Frontal cortex (tissue), 4 donors: ENCODE measurements around the gene ANKRD29. TPM values are rescaled to one million over a fixed set of nuclear protein-coding genes. Genes with fewer than 3 reads are reported as not detected.
"Not testable (repeated sequence)": the region's sequence is repeated elsewhere in the genome, so short reads cannot be mapped to it uniquely, and the experiment has no call there.

ENCODE experiments used
- DNase-seq, 2 donors: peaks; one replicate each; pipeline ENCODE4 v3.0.0; 2012; ENCODE audit warnings: low spot score in 2 of 2
- FAIRE-seq: peaks from 2 replicates; lab custom pipeline; 2012; peaks lifted over from hg19 to GRCh38; lab: Jason Lieb, UNC
- total RNA-seq: library from RNA; depleted of rRNA; stranded (reverse); fragments of >200 nt; gene quantifications from one replicate; pipeline ENCODE4 v1.2.3, GENCODE V29; 2014
- donor health status: control.
- donor health status: control.
- donor health status: control.

ANKRD29 gene
- total RNA-seq, 1 donor from 2014 or later: 2.4 TPM

DNA sequence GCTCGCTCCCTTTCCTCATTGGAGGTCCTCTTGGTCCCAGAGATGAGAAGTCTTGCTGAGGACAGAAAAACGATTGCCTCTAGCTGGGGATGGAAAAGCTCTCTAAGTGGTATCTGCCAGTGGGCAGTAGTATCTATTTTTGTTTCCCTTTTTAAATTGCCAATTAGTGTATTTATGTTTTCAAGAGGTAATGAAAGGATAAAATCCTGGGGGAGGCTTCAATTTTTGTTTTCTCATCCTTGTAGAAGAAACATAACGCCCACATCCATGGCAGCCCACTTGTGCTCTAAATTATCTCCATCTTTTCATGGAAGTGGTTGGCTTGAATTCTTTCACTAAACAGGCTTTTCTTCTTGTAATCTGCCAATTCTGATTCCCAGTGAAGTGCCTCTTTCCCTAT is 14.3 kb downstream of the ANKRD29 start:
- FAIRE-seq (no peak), DNase-seq (no peak)

DNA sequence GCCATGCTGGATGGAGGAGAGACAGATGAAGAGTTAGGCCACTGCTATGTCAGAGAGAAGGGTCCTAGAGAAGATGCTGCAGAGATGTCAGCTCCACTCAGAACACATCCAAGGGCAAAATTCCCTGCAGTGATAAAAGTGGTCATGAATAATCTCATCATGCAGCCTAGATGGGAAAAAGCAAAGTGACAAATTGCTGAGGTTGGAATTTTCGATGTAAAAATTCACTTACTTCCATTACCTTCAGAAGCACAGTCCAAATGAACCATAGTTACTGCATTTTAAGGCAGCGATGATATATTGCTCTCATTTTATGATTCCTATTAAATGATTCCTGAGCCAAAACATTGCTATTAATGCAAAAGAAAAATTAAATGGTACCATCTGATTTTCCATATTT is 16.4 kb downstream of the ANKRD29 start:
- FAIRE-seq (no peak), DNase-seq (no peak)

GRCh38 chr18:23645568-23646175 is 17.0 kb downstream of the ANKRD29 start:
- no peak for FAIRE-seq
- DNase-seq: no peak

- FAIRE-seq: no peak
- DNase-seq: no peak
Observed at GRCh38 chr18:23643815-23644490, 18.8 kb downstream of the ANKRD29 start.

- FAIRE-seq (no peak), DNase-seq (no peak)
Observed at GRCh38 chr18:23641937-23642666, 20.6 kb downstream of the ANKRD29 start.

DNA sequence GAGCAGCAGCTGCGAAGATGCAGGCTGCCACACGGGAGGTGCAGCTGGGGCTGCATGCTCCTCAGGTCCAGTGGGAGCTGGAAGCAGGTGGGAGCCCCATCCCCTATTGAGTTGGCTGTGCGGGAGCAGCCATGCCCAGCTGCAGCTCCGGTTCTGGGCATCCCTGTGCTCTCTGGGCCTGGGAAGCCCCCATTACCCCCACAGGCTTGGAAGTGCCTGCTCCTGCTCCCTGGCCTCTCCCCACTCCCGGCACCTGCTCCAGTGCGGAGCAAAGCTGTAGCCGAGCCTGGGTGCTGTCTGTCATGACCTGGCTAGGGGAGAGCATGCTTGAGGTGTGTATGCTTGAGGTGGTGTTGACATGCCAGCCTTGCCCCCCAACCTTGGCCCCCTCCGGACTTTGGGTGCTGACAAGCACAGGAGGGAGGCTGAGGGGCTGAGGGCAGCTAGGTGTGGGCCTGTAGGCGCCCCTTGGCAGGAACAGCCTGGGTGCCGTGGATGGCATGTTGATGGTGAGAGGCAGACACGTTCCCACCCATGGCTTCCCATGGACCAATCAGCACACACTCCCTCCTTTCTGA is 21.5 kb downstream of the ANKRD29 start:
- no peak for DNase-seq
- no peak for FAIRE-seq

DNA sequence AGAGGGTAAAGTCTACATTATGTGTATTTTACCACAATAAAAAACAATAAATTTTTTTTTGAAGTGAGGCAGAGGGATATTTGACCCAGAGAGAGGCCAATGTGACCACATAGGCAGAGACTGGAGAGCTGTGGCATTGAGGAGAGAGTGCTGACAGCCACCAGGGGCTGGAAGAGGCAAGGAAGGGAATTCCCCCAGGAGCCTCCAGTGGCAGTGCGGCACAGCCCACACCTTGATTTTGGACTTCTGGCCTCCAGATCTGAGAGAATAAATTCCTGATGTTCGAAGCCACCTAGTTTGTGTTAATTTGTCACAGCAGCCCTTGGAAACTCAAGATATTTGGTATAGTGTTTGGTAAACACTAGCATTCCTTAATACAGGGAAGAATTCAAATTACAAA is 22.7 kb downstream of the ANKRD29 start:
- DNase-seq: no peak
- no peak for FAIRE-seq

DNA sequence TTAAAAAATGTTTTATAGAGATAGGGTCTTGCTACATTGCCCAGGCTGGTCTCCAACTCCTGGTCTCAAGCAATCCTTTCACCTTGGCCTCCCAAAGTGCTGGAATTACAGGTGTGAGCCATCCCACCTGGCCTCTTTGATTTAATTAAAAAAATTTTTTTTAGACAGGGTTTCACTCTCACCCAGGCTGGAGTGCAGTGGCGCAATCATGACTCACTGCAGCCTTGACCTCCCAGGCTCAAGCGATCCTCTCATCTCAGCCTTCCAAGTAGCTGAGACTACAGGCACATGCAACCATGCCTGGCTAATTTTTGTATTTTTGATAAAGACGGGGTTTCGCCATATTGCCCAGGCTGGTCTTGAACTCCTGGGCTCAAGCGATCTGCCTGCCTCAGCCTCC is 26.3 kb downstream of the ANKRD29 start:
- FAIRE-seq, DNase-seq: not testable (repeated sequence)

DNA sequence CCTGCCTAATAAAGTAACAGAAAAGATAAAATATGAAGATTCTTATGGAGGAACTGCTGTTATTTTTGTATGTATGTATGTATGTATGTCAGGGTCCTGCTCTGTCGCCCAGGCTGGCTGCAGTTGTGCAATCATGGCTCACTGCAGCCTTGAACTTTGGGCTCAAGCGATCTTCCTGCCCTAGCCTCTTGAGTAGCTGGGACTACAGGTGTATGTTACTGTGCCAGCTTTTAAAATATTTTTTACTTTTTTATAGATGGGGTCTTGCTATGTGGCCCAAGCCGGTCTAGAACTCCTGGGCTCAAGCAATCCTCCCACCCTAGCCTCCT is 26.7 kb downstream of the ANKRD29 start:
- DNase-seq: no peak
- no peak for FAIRE-seq

DNA sequence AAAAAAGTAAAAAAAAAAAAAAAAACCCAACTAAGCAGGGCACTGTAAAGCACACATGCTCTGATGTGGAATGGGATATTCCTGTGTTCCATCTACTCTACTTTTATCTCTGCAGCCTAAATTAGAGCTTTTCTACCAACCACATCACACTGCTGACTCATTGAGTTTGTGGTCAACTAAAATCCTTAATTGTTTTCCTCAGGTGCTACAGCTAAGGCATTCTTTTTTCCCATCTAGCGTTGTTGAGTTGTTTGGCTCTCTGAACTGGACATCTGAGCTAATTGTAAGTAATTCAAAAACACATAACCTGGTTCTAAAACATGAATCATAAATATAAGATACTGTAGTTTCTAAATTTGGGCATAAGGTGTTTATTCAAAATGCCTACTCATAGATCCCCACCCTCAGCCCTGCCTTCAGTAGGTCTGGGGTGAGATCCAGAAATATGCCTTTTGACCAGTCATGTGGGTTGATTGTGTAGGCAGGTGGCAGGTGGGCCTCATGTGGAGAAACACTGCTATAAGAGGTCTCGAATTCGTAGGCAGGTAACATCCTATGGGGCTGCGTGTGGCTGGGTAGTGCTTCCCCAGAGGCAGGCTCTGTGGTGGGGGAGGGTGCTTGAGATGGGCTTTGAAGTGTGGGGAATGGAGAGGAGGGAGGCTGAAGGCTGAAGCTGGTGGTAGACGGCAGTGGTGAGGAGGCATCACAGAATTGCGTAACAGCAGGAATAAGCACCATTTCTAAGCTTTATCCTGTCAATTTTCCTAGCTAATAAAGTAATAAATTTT is 27.2 kb downstream of the ANKRD29 start:
- no peak for DNase-seq
- no peak for FAIRE-seq

- FAIRE-seq (no peak), DNase-seq (no peak)
Observed at GRCh38 chr18:23634692-23635091, 28.0 kb downstream of the ANKRD29 start.

- FAIRE-seq: no peak
- DNase-seq: no peak
Observed at GRCh38 chr18:23632615-23633014, 30.1 kb downstream of the ANKRD29 start.

GRCh38 chr18:23631746-23632145 is 31.0 kb downstream of the ANKRD29 start:
- DNase-seq (no peak), FAIRE-seq (no peak)

GRCh38 chr18:23631312-23631711 is 31.4 kb downstream of the ANKRD29 start:
- no peak for DNase-seq
- no peak for FAIRE-seq

- DNase-seq (no peak), FAIRE-seq (no peak)
Observed at GRCh38 chr18:23629444-23629946, 33.2 kb downstream of the ANKRD29 start.

GRCh38 chr18:23627970-23628369 is 34.7 kb downstream of the ANKRD29 start:
- DNase-seq (no peak), FAIRE-seq (no peak)

DNA sequence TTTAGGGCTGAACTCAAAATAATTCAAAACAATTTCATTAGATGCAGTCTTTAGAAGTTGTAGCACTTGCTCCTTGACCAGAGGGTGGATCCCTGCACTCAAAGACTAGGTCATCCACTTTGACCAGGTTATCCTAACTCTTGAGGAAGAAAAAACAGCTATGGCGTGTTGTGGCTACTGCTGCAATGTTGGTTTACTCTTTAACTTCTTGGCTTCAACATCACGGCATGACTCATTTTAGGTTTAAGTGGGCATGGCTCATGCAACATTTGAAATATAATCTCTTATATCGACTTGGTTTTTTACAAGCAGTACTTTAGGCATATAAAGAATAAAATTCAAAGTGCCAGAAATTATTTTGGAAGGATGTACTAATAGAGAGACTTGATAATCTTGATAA is 35.4 kb downstream of the ANKRD29 start:
- no peak for DNase-seq
- FAIRE-seq: no peak

- DNase-seq (no peak), FAIRE-seq (no peak)
Observed at GRCh38 chr18:23626451-23627279, 36.0 kb downstream of the ANKRD29 start.

GRCh38 chr18:23623040-23623439 is 39.7 kb downstream of the ANKRD29 start:
- DNase-seq (no peak), FAIRE-seq (no peak)
